GM12801 (cell line): ENCODE measurements around the gene GATAD1.
A peak's percentile ranks its signal among the peaks of the same experiment; 100 is the strongest.

Experiments
- CTCF ChIP-seq: IDR thresholded peaks from one replicate; pipeline ENCODE4 v1.5.1; 2011; ENCODE audit warnings: control low read depth; ENCODE audit not compliant: insufficient read length; ENCODE audit errors: extremely low read depth

Gene GATAD1

GRCh38 chr7:92447345-92448204, at the start of gene GATAD1:
TSS of gene GATAD1 (plus strand) at chr7:92447482. CDS start at chr7:92447730, 248 bp downstream.
- peak; percentile 58 for TF ChIP-seq CTCF

- no peak for TF ChIP-seq CTCF
Measured at GRCh38 chr7:92397542-92397941, 49.7 kb upstream of the GATAD1 start.

- no peak for TF ChIP-seq CTCF
Measured at GRCh38 chr7:92400013-92400412, 47.3 kb upstream of the GATAD1 start.

GRCh38 chr7:92402920-92403759, 44.1 kb upstream of the GATAD1 start:
- no peak for TF ChIP-seq CTCF

- TF ChIP-seq CTCF = no peak
Measured at GRCh38 chr7:92403760-92404074, 43.6 kb upstream of the GATAD1 start.

GRCh38 chr7:92404170-92404614, 43.1 kb upstream of the GATAD1 start:
- no peak for TF ChIP-seq CTCF

GRCh38 chr7:92409357-92409756, 37.9 kb upstream of the GATAD1 start:
- TF ChIP-seq CTCF = no peak
